Cardiac muscle cell (in vitro differentiated cells and primary cell): Measurements from ENCODE around the gene CNTN5. TPM values are rescaled to one million over a fixed set of nuclear protein-coding genes. Genes with fewer than 3 reads are reported as not detected.
A peak's percentile ranks its signal among the peaks of the same experiment; 100 is the strongest.
"Not testable (repeated sequence)": the region's sequence is repeated elsewhere in the genome, so short reads cannot be mapped to it uniquely, and the experiment has no call there.

Source experiments
- DNase-seq, 2 donors: peaks; one replicate each; pipeline versions ENCODE4 v3.0.0 to v3.0.0-alpha.2; 2010 to 2017; ENCODE audit warnings: low read depth in 1 of 2, low spot score in 1 of 2
- H3K27ac ChIP-seq: fragments of 200-600 bp; sonication (generic); 2 replicates; pipeline ENCODE4 v1.5.1; 2016
- H3K27me3 ChIP-seq: fragments of 200-600 bp; sonication (generic); 2 replicates; pipeline ENCODE4 v1.6.0; 2016; ENCODE audit warnings: control low read depth
- H3K36me3 ChIP-seq: fragments of 200-600 bp; sonication (generic); 2 replicates; pipeline ENCODE4 v1.5.1; 2016; ENCODE audit warnings: control low read depth
- H3K4me1 ChIP-seq: fragments of 200-600 bp; sonication (generic); 2 replicates; pipeline ENCODE4 v1.8.1; 2017; ENCODE audit warnings: low read depth, mild to moderate bottlenecking, mixed run types
- H3K4me3 ChIP-seq: fragments of 200-600 bp; sonication (generic); 2 replicates; pipeline ENCODE4 v1.5.1; 2016; ENCODE audit warnings: mild to moderate bottlenecking
- H3K9me3 ChIP-seq: fragments of 200-600 bp; sonication (generic); 2 replicates; pipeline ENCODE4 v1.5.1; 2017; ENCODE audit warnings: low read depth, mild to moderate bottlenecking, control low read depth
- CTCF ChIP-seq: IDR thresholded peaks from 2 replicates; pipeline ENCODE4 v1.5.1; 2012; ENCODE audit warnings: low read depth, mild to moderate bottlenecking, low read length
- polyA plus RNA-seq: library from polyadenylated mRNA; unstranded; fragments of >200 nt; fragmentation: Nextera tagmentation; extraction: Ambion mirVana; gene quantifications from 2 replicates; pipeline ENCODE4 v1.2.1, GENCODE V29; 2016
- total RNA-seq: library from RNA; depleted of rRNA; stranded (reverse); fragments of >200 nt; gene quantifications from 2 replicates; pipeline ENCODE4 v1.2.3, GENCODE V29; 2016

The CNTN5 gene
- total and polyA plus RNA-seq, 2 experiments from 2014 or later = 30.0 to 41.3 TPM

- no peak for TF ChIP-seq CTCF
- Histone ChIP-seq H3K9me3 (no peaks in the 10 kb centered on the region), H3K4me1 (no peaks in the 10 kb centered on the region), H3K4me3 (no peak overlapping the region), H3K27me3 (no peaks in the 10 kb centered on the region), H3K27ac (no peak overlapping the region), H3K36me3 (no peaks in the 10 kb centered on the region)
- no peak for DNase-seq
Observed at GRCh38 chr11:99822846-99823565, 802.3 kb downstream of the CNTN5 start.

GRCh38 chr11:99836739-99837138 is 816.0 kb downstream of the CNTN5 start:
- H3K27ac ChIP-seq, H3K4me1 ChIP-seq, H3K36me3 ChIP-seq, H3K27me3 ChIP-seq, DNase-seq, H3K4me3 ChIP-seq, H3K9me3 ChIP-seq: not testable (repeated sequence)

GRCh38 chr11:99841885-99842284 is 821.1 kb downstream of the CNTN5 start:
- no peak for TF ChIP-seq CTCF
- no peaks in the 10 kb centered on the region for H3K27me3 ChIP-seq
- H3K27ac ChIP-seq = no peak overlapping the region
- DNase-seq = no peak
- H3K4me3 ChIP-seq = no peak overlapping the region
- no peaks in the 10 kb centered on the region for H3K4me1 ChIP-seq
- H3K36me3 ChIP-seq = no peaks in the 10 kb centered on the region
- no peaks in the 10 kb centered on the region for H3K9me3 ChIP-seq

GRCh38 chr11:99865951-99866350 is 845.2 kb downstream of the CNTN5 start:
- no peaks in the 10 kb centered on the region for H3K36me3 ChIP-seq
- no peak overlapping the region for H3K27ac ChIP-seq
- no peak overlapping the region for H3K4me3 ChIP-seq
- H3K4me1 ChIP-seq = no peaks in the 10 kb centered on the region
- DNase-seq = peak in 1 of 2 donors; percentile 1
- H3K27me3 ChIP-seq = no peaks in the 10 kb centered on the region
- TF ChIP-seq CTCF = no peak
- H3K9me3 ChIP-seq = no peaks in the 10 kb centered on the region

- Histone ChIP-seq H3K27ac (no peak overlapping the region), H3K4me1 (peaks cover 4% of the 10 kb centered on the region), H3K36me3 (no peaks in the 10 kb centered on the region), H3K9me3 (no peaks in the 10 kb centered on the region), H3K27me3 (no peaks in the 10 kb centered on the region), H3K4me3 (no peak overlapping the region)
- TF ChIP-seq CTCF = no peak
- DNase-seq = no peak
Observed at GRCh38 chr11:99881610-99882009, 860.9 kb downstream of the CNTN5 start.

GRCh38 chr11:99884750-99885149 is 864.0 kb downstream of the CNTN5 start:
- H3K4me1 ChIP-seq = peaks cover 4% of the 10 kb centered on the region
- H3K27ac ChIP-seq = no peak overlapping the region
- no peaks in the 10 kb centered on the region for H3K27me3 ChIP-seq
- no peaks in the 10 kb centered on the region for H3K9me3 ChIP-seq
- no peaks in the 10 kb centered on the region for H3K36me3 ChIP-seq
- no peak for DNase-seq
- TF ChIP-seq CTCF = no peak
- no peak overlapping the region for H3K4me3 ChIP-seq
